ENCODE measurements around the gene TTC23L. TPM values are rescaled to one million over a fixed set of nuclear protein-coding genes. Genes with fewer than 3 reads are reported as not detected.

TTC23L gene
- total RNA-seq, 4 donors from 2014 or later, result 0.15 to 2.0 TPM; not detected in 2

GRCh38 chr5:34833090-34833489 lies 5.9 kb upstream of the TTC23L start:
- H3K36me3 ChIP-seq, result no peaks in the 10 kb centered on the region
- no peaks in the 10 kb centered on the region for H3K27me3 ChIP-seq
- H3K27ac ChIP-seq, result no peak overlapping the region
- H3K4me3 ChIP-seq, result no peak overlapping the region
- H3K4me1 ChIP-seq, result no peaks in the 10 kb centered on the region
- TF ChIP-seq POLR2A (IDR thresholded peaks at IDR 0.05), result no peak
- no peak for TF ChIP-seq CTCF (IDR thresholded peaks at IDR 0.05)
- intact Hi-C loops (cut with DNase I; ENCODE audit: low total_unique reads), result no loop called here
- H3K9me3 ChIP-seq, result no peaks in the 10 kb centered on the region
- DNase-seq, result no peak

GRCh38 chr5:34833976-34834793 lies 4.8 kb upstream of the TTC23L start:
- H3K27me3 ChIP-seq, result no peaks in the 10 kb centered on the region
- H3K4me1 ChIP-seq, result no peaks in the 10 kb centered on the region
- no peak for DNase-seq
- no peaks in the 10 kb centered on the region for H3K36me3 ChIP-seq
- no peak for TF ChIP-seq CTCF (IDR thresholded peaks at IDR 0.05)
- TF ChIP-seq POLR2A (IDR thresholded peaks at IDR 0.05), result no peak
- intact Hi-C loops (cut with DNase I; ENCODE audit: low total_unique reads), result no loop called here
- no peaks in the 10 kb centered on the region for H3K9me3 ChIP-seq
- no peak overlapping the region for H3K4me3 ChIP-seq
- H3K27ac ChIP-seq, result no peak overlapping the region

- H3K27ac ChIP-seq, result no peak overlapping the region
- intact Hi-C loops (cut with DNase I; ENCODE audit: low total_unique reads), result no loop called here
Measured at GRCh38 chr5:34834794-34835089, 4.2 kb upstream of the TTC23L start.

GRCh38 chr5:34835664-34836063 lies 3.3 kb upstream of the TTC23L start:
- Histone ChIP-seq H3K27ac (no peak overlapping the region), H3K27me3 (no peaks in the 10 kb centered on the region), H3K9me3 (no peaks in the 10 kb centered on the region), H3K4me1 (no peaks in the 10 kb centered on the region), H3K36me3 (no peaks in the 10 kb centered on the region), H3K4me3 (no peak overlapping the region)
- intact Hi-C loops (cut with DNase I; ENCODE audit: low total_unique reads), result no loop called here
- DNase-seq, result no peak
- TF ChIP-seq CTCF (IDR thresholded peaks at IDR 0.05), result no peak
- no peak for TF ChIP-seq POLR2A (IDR thresholded peaks at IDR 0.05)

More at GRCh38 chr5:34834794-34835089, 4.2 kb upstream of the TTC23L start:
- Histone ChIP-seq H3K4me1 (no peaks in the 10 kb centered on the region), H3K27me3 (no peaks in the 10 kb centered on the region), H3K9me3 (no peaks in the 10 kb centered on the region), H3K36me3 (no peaks in the 10 kb centered on the region), H3K4me3 (no peak overlapping the region)
- no peak for TF ChIP-seq POLR2A (IDR thresholded peaks at IDR 0.05)
- TF ChIP-seq CTCF (IDR thresholded peaks at IDR 0.05), result no peak
- no peak for DNase-seq

GRCh38 chr5:34841816-34842215 lies 2.9 kb downstream of the TTC23L start:
- Histone ChIP-seq H3K4me1 (no peaks in the 10 kb centered on the region), H3K4me3 (no peak overlapping the region), H3K9me3 (no peaks in the 10 kb centered on the region), H3K36me3 (no peaks in the 10 kb centered on the region), H3K27ac (no peak overlapping the region), H3K27me3 (no peaks in the 10 kb centered on the region)
- TF ChIP-seq POLR2A (IDR thresholded peaks at IDR 0.05), result no peak
- TF ChIP-seq CTCF (IDR thresholded peaks at IDR 0.05), result no peak
- intact Hi-C loops (cut with DNase I; ENCODE audit: low total_unique reads), result no loop called here
- DNase-seq, result no peak
